GM21619 (cell line): ENCODE measurements around the gene CLASP1.
"Not testable (repeated sequence)": the region's sequence is repeated elsewhere in the genome, so short reads cannot be mapped to it uniquely, and the experiment has no call there.

ENCODE experiments used
- ATAC-seq: cut with Tn5 transposase; IDR thresholded peaks from one replicate; pipeline ENCODE4 v1.9.1; 2021; ENCODE audit not compliant: unreplicated experiment

The CLASP1 gene

GRCh38 chr2:121663434-121663833 lies 14.2 kb upstream of the CLASP1 start:
- no peak for ATAC-seq

GRCh38 chr2:121662656-121663055 lies 13.4 kb upstream of the CLASP1 start:
- ATAC-seq, result no peak

- no peak for ATAC-seq
Observed at GRCh38 chr2:121659933-121660332, 10.7 kb upstream of the CLASP1 start.

- ATAC-seq, result not testable (repeated sequence)
Observed at GRCh38 chr2:121658393-121658792, 9.1 kb upstream of the CLASP1 start.

- no peak for ATAC-seq
Observed at GRCh38 chr2:121653035-121653434, 3.8 kb upstream of the CLASP1 start.

GRCh38 chr2:121650315-121650930 lies 1.2 kb upstream of the CLASP1 start:
- no peak for ATAC-seq

- ATAC-seq, result peak; percentile 87
Observed at GRCh38 chr2:121649596-121650314, 493 bp upstream of the CLASP1 start.

- peak; percentile 25 for ATAC-seq
Observed at GRCh38 chr2:121648206-121649148, 785 bp downstream of the CLASP1 start.

- no peak for ATAC-seq
Observed at GRCh38 chr2:121647396-121647795, 1.9 kb downstream of the CLASP1 start.

GRCh38 chr2:121644715-121645114 lies 4.5 kb downstream of the CLASP1 start:
- ATAC-seq, result no peak

GRCh38 chr2:121643877-121644276 lies 5.4 kb downstream of the CLASP1 start:
- ATAC-seq, result no peak

- no peak for ATAC-seq
Observed at GRCh38 chr2:121640380-121641316, 8.6 kb downstream of the CLASP1 start.

- ATAC-seq, result not testable (repeated sequence)
Observed at GRCh38 chr2:121639846-121640245, 9.4 kb downstream of the CLASP1 start.

- no peak for ATAC-seq
Observed at GRCh38 chr2:121638333-121638732, 10.9 kb downstream of the CLASP1 start.

GRCh38 chr2:121635371-121635770 lies 13.9 kb downstream of the CLASP1 start:
- ATAC-seq, result no peak

- no peak for ATAC-seq
Observed at GRCh38 chr2:121634354-121635307, 14.6 kb downstream of the CLASP1 start.

- ATAC-seq, result no peak
Observed at GRCh38 chr2:121633463-121633862, 15.8 kb downstream of the CLASP1 start.

- no peak for ATAC-seq
Observed at GRCh38 chr2:121627525-121628050, 21.7 kb downstream of the CLASP1 start.
